Peyer's patch (tissue), 4 donors: ENCODE data around the gene DAPK1.

Experiments
- CTCF ChIP-seq, 6 experiments: fragments of 450-650 bp in 4 of 6; fragments of 200-600 bp in 2 of 6; sonication (generic) in 1 of 6; IDR thresholded peaks; one replicate each; pipeline ENCODE4 v1.5.1; 2017 to 2019; ENCODE audit warnings: antibody characterized with exemption in 6 of 6, mild to moderate bottlenecking in 3 of 6, moderate library complexity in 1 of 6
- POLR2A ChIP-seq, 2 donors: fragments of 450-650 bp; IDR thresholded peaks; one replicate each; pipeline ENCODE4 v1.5.1; 2017; ENCODE audit warnings: antibody characterized with exemption in 2 of 2, mild to moderate bottlenecking in 2 of 2, moderate library complexity in 2 of 2

GRCh38 chr9:87492642-87493041 lies 5.0 kb upstream of the DAPK1 start:
- TF ChIP-seq CTCF (IDR thresholded peaks at IDR 0.05) (no peak), POLR2A (IDR thresholded peaks at IDR 0.05) (no peak)
